HCT116 (cell line): ENCODE measurements around the gene NR5A2. TPM values are rescaled to one million over a fixed set of nuclear protein-coding genes. Genes with fewer than 3 reads are reported as not detected.
A peak's percentile ranks its signal among the peaks of the same experiment; 100 is the strongest.

Experiments used
- ATAC-seq: fragments of 200-7000 bp; cut with Tn5 transposase; 2 replicates; pipeline ENCODE4 v1.9.1; 2020; ENCODE audit warnings: mild to moderate bottlenecking, moderate library complexity
- BruUV-seq: library from RNA; stranded (reverse); fragments of 400-500 nt; replicated peaks from 2 replicates; lab custom pipeline; 2021; lab: Mats Ljungman, UMichigan
- CTCF ChIA-PET: fragments of 300-600 bp; sonication (Branson Sonifier 250); formaldehyde crosslinking; loops from one replicate; lab custom pipeline; 2021; ENCODE audit warnings: antibody characterized with exemption; lab: Charles Lee
- POLR2A ChIA-PET: fragments of 300-600, 350-600 bp; sonication (Branson Sonifier 250); formaldehyde crosslinking; loops from one replicate; lab custom pipeline; 2021; ENCODE audit warnings: antibody characterized with exemption; lab: Charles Lee
- RAD21 ChIA-PET, 2 experiments: fragments of 300-600 bp; sonication (Branson Sonifier 250); formaldehyde crosslinking; loops; one replicate each; lab custom pipeline; 2023; ENCODE audit warnings: low total read pairs in 2 of 2; ENCODE audit not compliant: uncharacterized antibody in 2 of 2, unreplicated experiment in 2 of 2, low non-redundant PET in 1 of 2; lab: Charles Lee
- DNase-seq: peaks from one replicate; pipeline ENCODE4 v3.0.0-alpha.2; 2010; ENCODE audit warnings: low read depth, low spot score
- H2AFZ ChIP-seq: fragments of 200-600 bp; shearing (Covaris generic), sonication (generic); 2 replicates; pipeline ENCODE4 v1.6.1; 2017; ENCODE audit warnings: low read depth, mixed run types, mixed read lengths, antibody characterized with exemption, low read length; ENCODE audit not compliant: poor library complexity, severe bottlenecking
- H3K27ac ChIP-seq: 2 replicates; pipeline ENCODE4 v1.5.1; 2012; ENCODE audit warnings: low read depth, low read length
- H3K27me3 ChIP-seq: fragments of 200-600 bp; sonication (generic); 2 replicates; pipeline ENCODE4 v1.6.1; 2016; ENCODE audit warnings: mixed run types, low read length, mixed read lengths; ENCODE audit not compliant: insufficient read depth
- H3K36me3 ChIP-seq, 2 experiments: fragments of 200-500 bp in 1 of 2; fragments of 200-600 bp in 1 of 2; sonication (Bioruptor generic) in 1 of 2; sonication (generic) in 1 of 2; 2 replicates each; pipeline versions ENCODE4 v1.5.1 to v1.6.1; 2014 to 2016; ENCODE audit warnings: low read length in 2 of 2, inconsistent platforms in 1 of 2, mixed read lengths in 1 of 2, mixed run types in 1 of 2; ENCODE audit not compliant: insufficient read depth in 2 of 2, control insufficient read depth in 1 of 2
- H3K4me1 ChIP-seq, 2 experiments: fragments of 200-600 bp in 1 of 2; sonication (generic) in 1 of 2; 2 replicates each; pipeline versions ENCODE4 v1.5.1 to v1.6.1; 2012 to 2017; ENCODE audit warnings: low read length in 2 of 2, inconsistent platforms in 1 of 2, mild to moderate bottlenecking in 1 of 2, mixed read lengths in 1 of 2, mixed run types in 1 of 2, moderate library complexity in 1 of 2; ENCODE audit not compliant: insufficient read depth in 2 of 2, control insufficient read depth in 1 of 2
- H3K4me2 ChIP-seq: fragments of 200-600 bp; sonication (generic); 2 replicates; pipeline ENCODE4 v1.6.1; 2017; ENCODE audit warnings: mixed run types, low read length, mixed read lengths
- H3K4me3 ChIP-seq, 2 experiments: fragments of 200-600 bp in 1 of 2; sonication (generic) in 1 of 2; replicated peaks in 1 of 2; 2 replicates each; pipeline ENCODE4 v1.5.1; 2011 to 2016; ENCODE audit warnings: low read length in 2 of 2, control low read depth in 1 of 2, low read depth in 1 of 2, mild to moderate bottlenecking in 1 of 2, mixed read lengths in 1 of 2, mixed run types in 1 of 2
- H3K79me2 ChIP-seq: fragments of 200-600 bp; sonication (generic); 2 replicates; pipeline ENCODE4 v1.6.1; 2017; ENCODE audit warnings: mild to moderate bottlenecking, mixed run types, low read length, moderate library complexity, mixed read lengths; ENCODE audit not compliant: insufficient read depth
- H3K9ac ChIP-seq: fragments of 200-600 bp; sonication (generic); 2 replicates; pipeline ENCODE4 v1.6.1; 2016; ENCODE audit warnings: low read length, mixed read lengths
- H3K9me2 ChIP-seq: fragments of 200-600 bp; sonication (generic), shearing (Covaris generic); 2 replicates; pipeline ENCODE4 v1.6.1; 2017; ENCODE audit warnings: mixed run types, mild to moderate bottlenecking, moderate library complexity; ENCODE audit not compliant: insufficient read depth
- H3K9me3 ChIP-seq, 2 experiments: fragments of 200-500 bp in 1 of 2; fragments of 200-600 bp in 1 of 2; sonication (Bioruptor generic) in 1 of 2; sonication (generic) in 1 of 2; 2 replicates each; pipeline ENCODE4 v1.6.1; 2014 to 2017; ENCODE audit warnings: low read length in 2 of 2, mixed read lengths in 2 of 2, inconsistent platforms in 1 of 2, low read depth in 1 of 2, mild to moderate bottlenecking in 1 of 2, mixed run types in 1 of 2, moderate library complexity in 1 of 2; ENCODE audit not compliant: control insufficient read depth in 1 of 2, insufficient read depth in 1 of 2
- H4K20me1 ChIP-seq: fragments of 200-600 bp; sonication (generic), shearing (Covaris generic); 2 replicates; pipeline ENCODE4 v1.6.1; 2017; ENCODE audit warnings: mixed run types, mild to moderate bottlenecking, moderate library complexity; ENCODE audit not compliant: insufficient read depth
- ATF3 ChIP-seq: IDR thresholded peaks from 2 replicates; pipeline ENCODE4 v1.6.1; 2012
- EGR1 ChIP-seq: IDR thresholded peaks from 2 replicates; pipeline ENCODE4 v1.6.1; 2012; ENCODE audit warnings: low read depth
- POLR2AphosphoS5 ChIP-seq: IDR thresholded peaks from 2 replicates; pipeline ENCODE4 v1.6.1; 2011; ENCODE audit warnings: mild to moderate bottlenecking, low read depth, low read length, moderate library complexity
- intact Hi-C: fragments of 100-400 bp; cut with micrococcal nuclease; formaldehyde crosslinking; loops from 2 replicates; pipeline ENCODE4 v1.10.0; 2022
- total RNA-seq: library from RNA; stranded (reverse); gene quantifications from one replicate; pipeline ENCODE4 v1.2.1, GENCODE V29; 2021; ENCODE audit not compliant: unreplicated experiment
- TF ChIP-seq, protein P1 (sequence below), 3 experiments: fragments of 200-600 bp in 1 of 3; sonication (generic) in 1 of 3; IDR thresholded peaks in 2 of 3; conservative IDR thresholded peaks in 1 of 3; 2 replicates each; pipeline ENCODE4 v1.5.1; 2012 to 2017; ENCODE audit warnings: low read depth in 2 of 3, low read length in 2 of 3, antibody characterized with exemption in 1 of 3, borderline replicate concordance in 1 of 3, control low read depth in 1 of 3, mild to moderate bottlenecking in 1 of 3, mixed read lengths in 1 of 3, mixed run types in 1 of 3, moderate library complexity in 1 of 3; ENCODE audit not compliant: insufficient read depth in 1 of 3
- TF ChIP-seq, protein P2 (sequence below): IDR thresholded peaks from 2 replicates; pipeline ENCODE4 v1.6.1; 2012; ENCODE audit warnings: low read depth

The NR5A2 gene
- total RNA-seq, 1 experiment from 2014 or later, result 0.91 TPM

- Histone ChIP-seq H3K79me2 (no peaks in the 10 kb centered on the region), H3K4me3 (peak overlapping the region; percentile 55 to 64), H3K4me2 (peak overlapping the region; percentile 87), H3K9ac (peak overlapping the region; percentile 59), H4K20me1 (no peaks in the 10 kb centered on the region), H3K36me3 (no peaks in the 10 kb centered on the region), H2AFZ (peak overlapping the region; percentile 96), H3K4me1 (peaks cover 0 to 13% of the 10 kb centered on the region in 2 experiments; a peak in 2 of 4 replicates), H3K9me2 (no peaks in the 10 kb centered on the region), H3K27me3 (no peaks in the 10 kb centered on the region), H3K27ac (no peak overlapping the region), H3K9me3 (no peaks in the 10 kb centered on the region)
- intact Hi-C loops, result no loop called here
- ChIA-PET RAD21 (no interaction called here), CTCF (interaction anchor here (0.9 to 1.0 kb wide), 2 partner anchors 110 to 230 kb away, joined by 4 to 5 read pairs; no protein-coding TSS in a partner anchor), POLR2A (interaction anchor here (1.2 kb wide), 1 partner anchor 10 kb away, joined by 3 read pairs; no protein-coding TSS in a partner anchor)
- ATAC-seq (peak; percentile 97), DNase-seq (peak; percentile 4)
- TF ChIP-seq EGR1 (no peak), ATF3 (no peak), POLR2AphosphoS5 (peak; percentile 82)
- TF ChIP-seq, protein P1, sequence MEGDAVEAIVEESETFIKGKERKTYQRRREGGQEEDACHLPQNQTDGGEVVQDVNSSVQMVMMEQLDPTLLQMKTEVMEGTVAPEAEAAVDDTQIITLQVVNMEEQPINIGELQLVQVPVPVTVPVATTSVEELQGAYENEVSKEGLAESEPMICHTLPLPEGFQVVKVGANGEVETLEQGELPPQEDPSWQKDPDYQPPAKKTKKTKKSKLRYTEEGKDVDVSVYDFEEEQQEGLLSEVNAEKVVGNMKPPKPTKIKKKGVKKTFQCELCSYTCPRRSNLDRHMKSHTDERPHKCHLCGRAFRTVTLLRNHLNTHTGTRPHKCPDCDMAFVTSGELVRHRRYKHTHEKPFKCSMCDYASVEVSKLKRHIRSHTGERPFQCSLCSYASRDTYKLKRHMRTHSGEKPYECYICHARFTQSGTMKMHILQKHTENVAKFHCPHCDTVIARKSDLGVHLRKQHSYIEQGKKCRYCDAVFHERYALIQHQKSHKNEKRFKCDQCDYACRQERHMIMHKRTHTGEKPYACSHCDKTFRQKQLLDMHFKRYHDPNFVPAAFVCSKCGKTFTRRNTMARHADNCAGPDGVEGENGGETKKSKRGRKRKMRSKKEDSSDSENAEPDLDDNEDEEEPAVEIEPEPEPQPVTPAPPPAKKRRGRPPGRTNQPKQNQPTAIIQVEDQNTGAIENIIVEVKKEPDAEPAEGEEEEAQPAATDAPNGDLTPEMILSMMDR (IDR thresholded peaks at IDR 0.05 in 2 of 3, conservative IDR thresholded peaks at IDR 0.05 in 1 of 3; ENCODE audit: borderline replicate concordance in 1 of 3, insufficient read depth in 1 of 3, low read depth in 2 of 3, low read length in 2 of 3), result no peak
- TF ChIP-seq, protein P2, sequence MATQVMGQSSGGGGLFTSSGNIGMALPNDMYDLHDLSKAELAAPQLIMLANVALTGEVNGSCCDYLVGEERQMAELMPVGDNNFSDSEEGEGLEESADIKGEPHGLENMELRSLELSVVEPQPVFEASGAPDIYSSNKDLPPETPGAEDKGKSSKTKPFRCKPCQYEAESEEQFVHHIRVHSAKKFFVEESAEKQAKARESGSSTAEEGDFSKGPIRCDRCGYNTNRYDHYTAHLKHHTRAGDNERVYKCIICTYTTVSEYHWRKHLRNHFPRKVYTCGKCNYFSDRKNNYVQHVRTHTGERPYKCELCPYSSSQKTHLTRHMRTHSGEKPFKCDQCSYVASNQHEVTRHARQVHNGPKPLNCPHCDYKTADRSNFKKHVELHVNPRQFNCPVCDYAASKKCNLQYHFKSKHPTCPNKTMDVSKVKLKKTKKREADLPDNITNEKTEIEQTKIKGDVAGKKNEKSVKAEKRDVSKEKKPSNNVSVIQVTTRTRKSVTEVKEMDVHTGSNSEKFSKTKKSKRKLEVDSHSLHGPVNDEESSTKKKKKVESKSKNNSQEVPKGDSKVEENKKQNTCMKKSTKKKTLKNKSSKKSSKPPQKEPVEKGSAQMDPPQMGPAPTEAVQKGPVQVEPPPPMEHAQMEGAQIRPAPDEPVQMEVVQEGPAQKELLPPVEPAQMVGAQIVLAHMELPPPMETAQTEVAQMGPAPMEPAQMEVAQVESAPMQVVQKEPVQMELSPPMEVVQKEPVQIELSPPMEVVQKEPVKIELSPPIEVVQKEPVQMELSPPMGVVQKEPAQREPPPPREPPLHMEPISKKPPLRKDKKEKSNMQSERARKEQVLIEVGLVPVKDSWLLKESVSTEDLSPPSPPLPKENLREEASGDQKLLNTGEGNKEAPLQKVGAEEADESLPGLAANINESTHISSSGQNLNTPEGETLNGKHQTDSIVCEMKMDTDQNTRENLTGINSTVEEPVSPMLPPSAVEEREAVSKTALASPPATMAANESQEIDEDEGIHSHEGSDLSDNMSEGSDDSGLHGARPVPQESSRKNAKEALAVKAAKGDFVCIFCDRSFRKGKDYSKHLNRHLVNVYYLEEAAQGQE, result no peak
- BruUV-seq, result no TSS peak
These were observed 1.7 kb downstream of the NR5A2 start for GRCh38 chr1:200029035-200029821.
